ENCODE results near the gene HDHD2.

Gene HDHD2

GRCh38 chr18:47120428-47120827, 29.9 kb downstream of the HDHD2 start:
- H3K4me3 ChIP-seq (ENCODE audit: low read depth, low read length), result no peak overlapping the region
- in situ Hi-C loops (cut with HindIII; ENCODE audit: low sequenced_read_pairs), result no loop called here
- DNase-seq (ENCODE audit: low read depth), result no peak
- no peak for TF ChIP-seq CTCF (IDR thresholded peaks at IDR 0.05; ENCODE audit: low read depth, low read length, missing control alignments)

- TF ChIP-seq CTCF (IDR thresholded peaks at IDR 0.05; ENCODE audit: low read depth, low read length, missing control alignments), result no peak
- H3K4me3 ChIP-seq (ENCODE audit: low read depth, low read length), result no peak overlapping the region
- no peak for DNase-seq (ENCODE audit: low read depth)
- in situ Hi-C loops (cut with HindIII; ENCODE audit: low sequenced_read_pairs), result no loop called here
Measured at GRCh38 chr18:47118981-47119380, 31.3 kb downstream of the HDHD2 start.

GRCh38 chr18:47115205-47115604, 35.1 kb downstream of the HDHD2 start:
- DNase-seq (ENCODE audit: low read depth), result no peak
- in situ Hi-C loops (cut with HindIII; ENCODE audit: low sequenced_read_pairs), result no loop called here
- no peak overlapping the region for H3K4me3 ChIP-seq (ENCODE audit: low read depth, low read length)
- TF ChIP-seq CTCF (IDR thresholded peaks at IDR 0.05; ENCODE audit: low read depth, low read length, missing control alignments), result no peak

GRCh38 chr18:47113796-47114540, 36.3 kb downstream of the HDHD2 start:
- no peak for TF ChIP-seq CTCF (IDR thresholded peaks at IDR 0.05; ENCODE audit: low read depth, low read length, missing control alignments)
- no peak overlapping the region for H3K4me3 ChIP-seq (ENCODE audit: low read depth, low read length)
- in situ Hi-C loops (cut with HindIII; ENCODE audit: low sequenced_read_pairs), result no loop called here
- peak; percentile 56 for DNase-seq (ENCODE audit: low read depth)

GRCh38 chr18:47110492-47111274, 39.6 kb downstream of the HDHD2 start:
- no peak for TF ChIP-seq CTCF (IDR thresholded peaks at IDR 0.05; ENCODE audit: low read depth, low read length, missing control alignments)
- in situ Hi-C loops (cut with HindIII; ENCODE audit: low sequenced_read_pairs), result no loop called here
- no peak for DNase-seq (ENCODE audit: low read depth)
- no peak overlapping the region for H3K4me3 ChIP-seq (ENCODE audit: low read depth, low read length)

- no peak for DNase-seq (ENCODE audit: low read depth)
- no peak overlapping the region for H3K4me3 ChIP-seq (ENCODE audit: low read depth, low read length)
- no peak for TF ChIP-seq CTCF (IDR thresholded peaks at IDR 0.05; ENCODE audit: low read depth, low read length, missing control alignments)
- in situ Hi-C loops (cut with HindIII; ENCODE audit: low sequenced_read_pairs), result no loop called here
Measured at GRCh38 chr18:47109720-47110119, 40.6 kb downstream of the HDHD2 start.
